Liver (tissue), 9 donors: Measurements from ENCODE around the gene PFKFB4. TPM values are rescaled to one million over a fixed set of nuclear protein-coding genes. Genes with fewer than 3 reads are reported as not detected.
A peak's percentile ranks its signal among the peaks of the same experiment; 100 is the strongest.

ENCODE experiments used
- DNase-seq: peaks from one replicate; pipeline ENCODE4 v3.0.0-alpha.2; 2017; ENCODE audit warnings: low spot score
- H3K27ac ChIP-seq, 2 donors: one replicate each; pipeline ENCODE4 v1.7.0; 2013; ENCODE audit warnings: inconsistent platforms in 2 of 2, low read length in 2 of 2, control low read depth in 1 of 2, low read depth in 1 of 2, mild to moderate bottlenecking in 1 of 2
- H3K27me3 ChIP-seq, 4 donors: one replicate each; pipeline versions ENCODE4 v1.6.1 to v1.7.0; 2013; ENCODE audit warnings: low read length in 3 of 4, inconsistent platforms in 1 of 4, mild to moderate bottlenecking in 1 of 4, moderate library complexity in 1 of 4; ENCODE audit not compliant: control insufficient read depth in 4 of 4, insufficient read depth in 4 of 4
- H3K36me3 ChIP-seq, 4 donors: one replicate each; pipeline versions ENCODE4 v1.6.1 to v1.7.0; 2013; ENCODE audit warnings: low read length in 3 of 4, mild to moderate bottlenecking in 3 of 4, low read depth in 1 of 4, moderate library complexity in 1 of 4; ENCODE audit not compliant: control insufficient read depth in 4 of 4, insufficient read depth in 3 of 4
- H3K4me1 ChIP-seq, 4 donors: one replicate each; pipeline versions ENCODE4 v1.6.1 to v1.7.0; 2013; ENCODE audit warnings: low read length in 3 of 4, mild to moderate bottlenecking in 3 of 4, moderate library complexity in 1 of 4; ENCODE audit not compliant: control insufficient read depth in 4 of 4, insufficient read depth in 4 of 4
- H3K4me3 ChIP-seq, 3 donors: one replicate each; pipeline versions ENCODE4 v1.6.1 to v1.7.0; 2013; ENCODE audit warnings: low read length in 3 of 3, control low read depth in 1 of 3, low read depth in 1 of 3, mild to moderate bottlenecking in 1 of 3
- H3K9ac ChIP-seq, 2 donors: one replicate each; pipeline ENCODE4 v1.7.0; 2013; ENCODE audit warnings: low read length in 2 of 2, mild to moderate bottlenecking in 2 of 2, moderate library complexity in 2 of 2, control low read depth in 1 of 2, low read depth in 1 of 2
- H3K9me3 ChIP-seq, 4 donors: one replicate each; pipeline versions ENCODE4 v1.6.1 to v1.7.0; 2013; ENCODE audit warnings: low read length in 3 of 4; ENCODE audit not compliant: control insufficient read depth in 4 of 4
- ATF3 ChIP-seq: IDR thresholded peaks from 2 replicates; pipeline ENCODE4 v1.6.1; 2016; ENCODE audit warnings: antibody characterized with exemption
- CTCF ChIP-seq: fragments of 150-350 bp; IDR thresholded peaks from 2 replicates; pipeline ENCODE4 v1.5.1; 2017; ENCODE audit warnings: improper control_type of control experiment, low read depth, low read length; ENCODE audit not compliant: missing input control
- EGR1 ChIP-seq, 2 donors: IDR thresholded peaks; 2 replicates each; pipeline ENCODE4 v1.6.1; 2016 to 2018; ENCODE audit warnings: antibody characterized with exemption in 2 of 2, low read depth in 2 of 2
- FOXA1 ChIP-seq: IDR thresholded peaks from 2 replicates; pipeline ENCODE4 v1.6.1; 2016; ENCODE audit warnings: antibody characterized with exemption
- FOXA2 ChIP-seq: IDR thresholded peaks from 2 replicates; pipeline ENCODE4 v1.6.1; 2016; ENCODE audit warnings: antibody characterized with exemption
- GABPA ChIP-seq, 2 donors: IDR thresholded peaks in 1 of 2; conservative IDR thresholded peaks in 1 of 2; 2 replicates each; pipeline ENCODE4 v1.6.1; 2016; ENCODE audit warnings: antibody characterized with exemption in 2 of 2, mild to moderate bottlenecking in 1 of 2, moderate library complexity in 1 of 2
- HNF4A ChIP-seq, 2 donors: conservative IDR thresholded peaks; 2 replicates each; pipeline ENCODE4 v1.6.1; 2016; ENCODE audit warnings: antibody characterized with exemption in 2 of 2, mild to moderate bottlenecking in 2 of 2
- HNF4G ChIP-seq: IDR thresholded peaks from 2 replicates; pipeline ENCODE4 v1.6.1; 2016; ENCODE audit warnings: antibody characterized with exemption
- JUND ChIP-seq, 2 donors: IDR thresholded peaks; 2 replicates each; pipeline ENCODE4 v1.6.1; 2016; ENCODE audit warnings: antibody characterized with exemption in 2 of 2
- MAX ChIP-seq: IDR thresholded peaks from 2 replicates; pipeline ENCODE4 v1.6.1; 2016; ENCODE audit warnings: antibody characterized with exemption
- NR2F2 ChIP-seq: IDR thresholded peaks from 2 replicates; pipeline ENCODE4 v1.6.1; 2016; ENCODE audit warnings: antibody characterized with exemption
- RAD21 ChIP-seq, 2 donors: IDR thresholded peaks; 2 replicates each; pipeline ENCODE4 v1.6.1; 2016; ENCODE audit warnings: antibody characterized with exemption in 2 of 2, mild to moderate bottlenecking in 2 of 2
- REST ChIP-seq: IDR thresholded peaks from 2 replicates; pipeline ENCODE4 v1.6.1; 2016; ENCODE audit warnings: antibody characterized with exemption, mild to moderate bottlenecking
- RXRA ChIP-seq, 2 donors: IDR thresholded peaks; 2 replicates each; pipeline ENCODE4 v1.6.1; 2017 to 2018; ENCODE audit warnings: antibody characterized with exemption in 2 of 2, mild to moderate bottlenecking in 1 of 2
- SP1 ChIP-seq: IDR thresholded peaks from 2 replicates; pipeline ENCODE4 v1.6.1; 2018; ENCODE audit warnings: antibody characterized with exemption, mild to moderate bottlenecking
- TAF1 ChIP-seq: conservative IDR thresholded peaks from 2 replicates; pipeline ENCODE4 v1.6.1; 2016; ENCODE audit warnings: antibody characterized with exemption, mild to moderate bottlenecking
- YY1 ChIP-seq: IDR thresholded peaks from 2 replicates; pipeline ENCODE4 v1.6.1; 2016; ENCODE audit warnings: antibody characterized with exemption, mild to moderate bottlenecking
- ZBTB33 ChIP-seq: IDR thresholded peaks from 2 replicates; pipeline ENCODE4 v1.6.1; 2016; ENCODE audit warnings: antibody characterized with exemption
- WGBS: extraction: QIAGEN DNeasy Blood & Tissue Kit; methylation state at CpG from one replicate; pipeline ENCODE4 v1.1.7; 2013; 5-methylcytosine and 5-hydroxymethylcytosine counted together
- polyA plus RNA-seq, 2 donors: library from polyadenylated mRNA; stranded (reverse) in 1 of 2; unstranded in 1 of 2; fragments of 200-250 nt in 1 of 2; fragments of >200 nt in 1 of 2; fragmentation: Nextera tagmentation in 1 of 2; extraction: Ambion mirVana in 1 of 2; gene quantifications; one replicate each; pipeline versions ENCODE4 v1.2.1 to v1.2.3, GENCODE V29; 2013 to 2015
- total RNA-seq, 2 donors: library from RNA; depleted of rRNA; stranded (reverse); fragments of >200 nt; gene quantifications; one replicate each; pipeline ENCODE4 v1.2.3, GENCODE V29; 2014
- donor health status: healthy.
- donor health status: healthy.
- donor health status: healthy.
- donor health status: healthy.
- donor health status: healthy.

Gene PFKFB4
- total and polyA plus RNA-seq, 4 donors, result 0.46 to 5.3 (median 1.7) TPM

GRCh38 chr3:48502728-48503168 is 53.9 kb downstream of the PFKFB4 start:
- Histone ChIP-seq H3K36me3 (no peaks in the 10 kb centered on the region), H3K27me3 (no peaks in the 10 kb centered on the region), H3K9ac (no peak overlapping the region), H3K9me3 (no peaks in the 10 kb centered on the region), H3K4me1 (peaks cover 5 to 13% (median 7%) of the 10 kb centered on the region in 4 donors), H3K4me3 (no peak overlapping the region), H3K27ac (peak overlapping the region; percentile 6 to 57)
- TF ChIP-seq EGR1 (IDR thresholded peaks at IDR 0.05; ENCODE audit: low read depth in 2 of 2) (no peak), ZBTB33 (no peak), GABPA (IDR thresholded peaks at IDR 0.05 in 1 of 2, conservative IDR thresholded peaks at IDR 0.05 in 1 of 2) (no peak), FOXA1 (no peak), SP1 (no peak), MAX (peak; percentile 14), ATF3 (no peak), RAD21 (IDR thresholded peaks at IDR 0.05) (no peak)
- 61% methylated on average over 6 of the region's 6 CpGs for WGBS
- DNase-seq, result no peak

GRCh38 chr3:48502121-48502520 is 54.5 kb downstream of the PFKFB4 start:
- H3K36me3 ChIP-seq, result no peaks in the 10 kb centered on the region
- H3K27ac ChIP-seq, result no peak overlapping the region
- H3K4me1 ChIP-seq, result peaks cover 5 to 13% (median 7%) of the 10 kb centered on the region in 4 donors
- 91% methylated on average over 5 of the region's 5 CpGs for WGBS
- H3K9me3 ChIP-seq, result no peaks in the 10 kb centered on the region
- H3K4me3 ChIP-seq, result no peak overlapping the region
- no peak overlapping the region for H3K9ac ChIP-seq
- H3K27me3 ChIP-seq, result no peaks in the 10 kb centered on the region
- TF ChIP-seq SP1 (no peak), JUND (IDR thresholded peaks at IDR 0.05) (no peak), CTCF (no peak), ATF3 (no peak), GABPA (IDR thresholded peaks at IDR 0.05 in 1 of 2, conservative IDR thresholded peaks at IDR 0.05 in 1 of 2) (no peak), EGR1 (IDR thresholded peaks at IDR 0.05; ENCODE audit: low read depth in 2 of 2) (no peak), MAX (no peak), TAF1 (no peak), FOXA1 (no peak), HNF4A (conservative IDR thresholded peaks at IDR 0.05) (no peak), NR2F2 (no peak), RXRA (IDR thresholded peaks at IDR 0.05) (no peak), HNF4G (no peak), FOXA2 (no peak), YY1 (no peak), RAD21 (IDR thresholded peaks at IDR 0.05) (no peak), ZBTB33 (no peak), REST (no peak)
- DNase-seq, result no peak
